Lower lobe of right lung (tissue), 2 donors: Measurements from ENCODE around the gene RHBDL1. TPM values are rescaled to one million over a fixed set of nuclear protein-coding genes. Genes with fewer than 3 reads are reported as not detected.

Experiments
- ATAC-seq, 2 donors: fragments of 200-7000 bp; cut with Tn5 transposase; one replicate each; pipeline ENCODE4 v1.9.1; 2020 to 2022; ENCODE audit warnings: mild to moderate bottlenecking in 2 of 2, moderate library complexity in 2 of 2
- DNase-seq: peaks from one replicate; pipeline ENCODE4 v3.0.0-alpha.2; 2020
- H3K27ac ChIP-seq: fragments of 200-600 bp; one replicate; pipeline ENCODE4 v1.8.0; 2022
- H3K27me3 ChIP-seq: fragments of 200-600 bp; one replicate; pipeline ENCODE4 v1.8.0; 2022; ENCODE audit warnings: low read depth
- H3K36me3 ChIP-seq: fragments of 200-600 bp; one replicate; pipeline ENCODE4 v1.8.0; 2022; ENCODE audit warnings: mild to moderate bottlenecking
- H3K4me1 ChIP-seq: fragments of 200-600 bp; one replicate; pipeline ENCODE4 v1.8.0; 2022
- H3K4me3 ChIP-seq: fragments of 200-600 bp; one replicate; pipeline ENCODE4 v1.8.0; 2022; ENCODE audit warnings: mild to moderate bottlenecking
- H3K9me3 ChIP-seq: fragments of 200-600 bp; one replicate; pipeline ENCODE4 v1.8.0; 2022
- intact Hi-C: fragments of 100-400 bp; cut with DNase I; formaldehyde crosslinking; loops from one replicate; pipeline ENCODE4 v1.11.0; 2022
- total RNA-seq: library from RNA; stranded (reverse); fragmentation: NEBNext Ultra II Directional; extraction: Animal tissue kit (Norgen Biotek cat#: 25700); gene quantifications from one replicate; pipeline ENCODE4 v1.2.1, GENCODE V29; 2021
- TF ChIP-seq, protein P1 (sequence below): fragments of 200-600 bp; IDR thresholded peaks from one replicate; pipeline ENCODE4 v1.8.0; 2022; ENCODE audit warnings: antibody characterized with exemption, mild to moderate bottlenecking
- donor health status: DM: no; HTN: yes; CAD: no; lungs with severe emphysema.

RHBDL1 gene
- total RNA-seq, 1 donor from 2014 or later: 2.0 TPM

DNA sequence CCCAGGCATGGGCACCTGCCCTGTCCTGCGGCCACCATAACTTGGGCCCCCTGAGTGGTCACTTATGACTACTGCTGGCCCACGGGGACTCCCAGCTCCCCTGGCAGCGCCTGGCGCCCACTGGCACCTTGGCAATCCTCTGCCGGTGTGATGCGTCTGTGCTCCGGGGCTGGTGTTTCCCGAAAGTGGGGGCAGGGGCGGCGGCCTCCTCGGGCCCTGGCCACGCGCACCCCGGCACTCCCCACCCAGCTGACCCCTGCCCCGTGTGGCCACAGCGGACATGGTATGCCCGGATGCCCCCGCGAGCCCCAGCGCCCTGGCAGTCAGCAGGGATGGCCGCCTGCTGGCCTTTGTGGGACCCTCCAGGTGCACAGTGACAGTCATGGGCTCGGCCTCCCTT lies 18.0 kb upstream of the RHBDL1 start:
- intact Hi-C loops: no loop called here
- TF ChIP-seq, protein P1, sequence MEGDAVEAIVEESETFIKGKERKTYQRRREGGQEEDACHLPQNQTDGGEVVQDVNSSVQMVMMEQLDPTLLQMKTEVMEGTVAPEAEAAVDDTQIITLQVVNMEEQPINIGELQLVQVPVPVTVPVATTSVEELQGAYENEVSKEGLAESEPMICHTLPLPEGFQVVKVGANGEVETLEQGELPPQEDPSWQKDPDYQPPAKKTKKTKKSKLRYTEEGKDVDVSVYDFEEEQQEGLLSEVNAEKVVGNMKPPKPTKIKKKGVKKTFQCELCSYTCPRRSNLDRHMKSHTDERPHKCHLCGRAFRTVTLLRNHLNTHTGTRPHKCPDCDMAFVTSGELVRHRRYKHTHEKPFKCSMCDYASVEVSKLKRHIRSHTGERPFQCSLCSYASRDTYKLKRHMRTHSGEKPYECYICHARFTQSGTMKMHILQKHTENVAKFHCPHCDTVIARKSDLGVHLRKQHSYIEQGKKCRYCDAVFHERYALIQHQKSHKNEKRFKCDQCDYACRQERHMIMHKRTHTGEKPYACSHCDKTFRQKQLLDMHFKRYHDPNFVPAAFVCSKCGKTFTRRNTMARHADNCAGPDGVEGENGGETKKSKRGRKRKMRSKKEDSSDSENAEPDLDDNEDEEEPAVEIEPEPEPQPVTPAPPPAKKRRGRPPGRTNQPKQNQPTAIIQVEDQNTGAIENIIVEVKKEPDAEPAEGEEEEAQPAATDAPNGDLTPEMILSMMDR: no peak
- DNase-seq: no peak
- Histone ChIP-seq H3K27me3 (no peaks in the 10 kb centered on the region), H3K4me1 (peaks cover 16% of the 10 kb centered on the region), H3K4me3 (no peak overlapping the region), H3K9me3 (no peaks in the 10 kb centered on the region), H3K27ac (no peak overlapping the region), H3K36me3 (peaks cover 26% of the 10 kb centered on the region)
- no peak for ATAC-seq

GRCh38 chr16:658679-659571 lies 16.5 kb upstream of the RHBDL1 start:
- H3K9me3 ChIP-seq: no peaks in the 10 kb centered on the region
- TF ChIP-seq, protein P1: no peak
- DNase-seq (no peak), ATAC-seq (no peak)
- H3K27me3 ChIP-seq: no peaks in the 10 kb centered on the region
- intact Hi-C loops: no loop called here
- H3K27ac ChIP-seq: no peak overlapping the region
- H3K4me1 ChIP-seq: peaks cover 16% of the 10 kb centered on the region
- no peak overlapping the region for H3K4me3 ChIP-seq
- H3K36me3 ChIP-seq: peaks cover 20% of the 10 kb centered on the region

GRCh38 chr16:659618-660017 lies 15.9 kb upstream of the RHBDL1 start:
- Histone ChIP-seq H3K36me3 (peaks cover 18% of the 10 kb centered on the region), H3K27me3 (no peaks in the 10 kb centered on the region), H3K4me1 (peaks cover 16% of the 10 kb centered on the region), H3K9me3 (no peaks in the 10 kb centered on the region), H3K4me3 (no peak overlapping the region), H3K27ac (no peak overlapping the region)
- intact Hi-C loops: no loop called here
- DNase-seq: no peak
- ATAC-seq: no peak
- TF ChIP-seq, protein P1: no peak

- TF ChIP-seq, protein P1: no peak
- Histone ChIP-seq H3K27me3 (no peaks in the 10 kb centered on the region), H3K36me3 (peaks cover 18% of the 10 kb centered on the region), H3K4me1 (peaks cover 16% of the 10 kb centered on the region), H3K9me3 (no peaks in the 10 kb centered on the region), H3K4me3 (no peak overlapping the region), H3K27ac (peak overlapping the region; percentile 74)
- no peak for DNase-seq
- peak in 1 of 2 donors; percentile 0 for ATAC-seq
- intact Hi-C loops: no loop called here
Measured at GRCh38 chr16:660132-660458, 15.4 kb upstream of the RHBDL1 start.

DNA sequence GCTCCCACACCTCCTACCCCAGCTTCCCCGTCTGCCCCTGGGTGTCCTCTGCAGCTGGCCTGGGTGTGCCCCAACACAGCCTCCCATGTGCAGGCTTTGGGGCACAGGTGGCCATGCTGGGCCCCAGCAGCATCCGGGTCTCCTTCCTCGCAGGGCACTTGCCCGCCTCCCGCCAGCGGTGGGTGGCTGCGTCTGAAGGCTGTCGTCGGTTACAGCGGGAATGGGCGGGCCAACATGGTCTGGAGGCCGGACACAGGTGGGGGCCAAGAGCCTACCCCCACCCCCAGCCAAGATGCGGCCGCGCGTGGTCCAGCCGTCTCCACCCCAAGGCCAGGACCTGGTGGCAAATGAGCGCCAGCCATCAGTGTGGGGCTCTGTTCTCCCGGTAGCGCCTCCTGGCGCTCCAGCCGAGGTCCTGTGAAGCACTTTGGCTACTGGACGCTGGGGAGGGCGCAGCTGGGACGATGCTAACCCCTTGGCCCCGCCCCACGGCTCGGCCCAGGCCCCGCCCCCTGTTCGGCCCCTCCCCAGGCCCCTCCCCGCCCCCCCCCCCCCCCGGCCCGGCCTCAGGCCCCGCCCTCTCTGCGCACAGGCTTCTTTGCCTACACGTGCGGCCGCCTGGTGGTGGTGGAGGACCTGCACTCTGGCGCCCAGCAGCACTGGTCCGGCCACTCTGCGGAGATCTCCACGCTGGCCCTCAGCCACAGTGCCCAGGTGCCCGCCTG lies 14.8 kb upstream of the RHBDL1 start:
- Histone ChIP-seq H3K4me3 (peak overlapping the region; percentile 43), H3K9me3 (no peaks in the 10 kb centered on the region)
- ATAC-seq: peak; percentile 92

More for the DNA sequence above, 14.8 kb upstream of the RHBDL1 start:
- TF ChIP-seq, protein P1: peak; percentile 66
- peak; percentile 97 for DNase-seq
- H3K27ac ChIP-seq: peak overlapping the region; percentile 74
- H3K36me3 ChIP-seq: peaks cover 14% of the 10 kb centered on the region
- peaks cover 16% of the 10 kb centered on the region for H3K4me1 ChIP-seq
- intact Hi-C loops: no loop called here
- no peaks in the 10 kb centered on the region for H3K27me3 ChIP-seq
